PFSK-1 (cell line): ENCODE results near the gene FGF14.

Experiments used
- POLR2AphosphoS5 ChIP-seq: IDR thresholded peaks from 2 replicates; pipeline ENCODE4 v1.6.1; 2012; ENCODE audit warnings: low read depth, mild to moderate bottlenecking, control low read depth, low read length, moderate library complexity
- REST ChIP-seq, 2 experiments: IDR thresholded peaks; 2 replicates each; pipeline versions ENCODE4 v1.6.1 to v1.8.0; 2011 to 2012; ENCODE audit warnings: low read depth in 2 of 2, low read length in 2 of 2, control low read depth in 1 of 2, inconsistent platforms in 1 of 2, mild to moderate bottlenecking in 1 of 2, moderate library complexity in 1 of 2; ENCODE audit not compliant: insufficient read depth in 1 of 2
- SIN3A ChIP-seq: IDR thresholded peaks from 2 replicates; pipeline ENCODE4 v1.6.1; 2012; ENCODE audit warnings: mild to moderate bottlenecking, low read length, moderate library complexity, borderline replicate concordance; ENCODE audit not compliant: insufficient read depth
- TAF1 ChIP-seq: IDR thresholded peaks from 2 replicates; pipeline ENCODE4 v1.6.1; 2012; ENCODE audit warnings: low read length, control low read depth, borderline replicate concordance; ENCODE audit not compliant: insufficient read depth

DNA sequence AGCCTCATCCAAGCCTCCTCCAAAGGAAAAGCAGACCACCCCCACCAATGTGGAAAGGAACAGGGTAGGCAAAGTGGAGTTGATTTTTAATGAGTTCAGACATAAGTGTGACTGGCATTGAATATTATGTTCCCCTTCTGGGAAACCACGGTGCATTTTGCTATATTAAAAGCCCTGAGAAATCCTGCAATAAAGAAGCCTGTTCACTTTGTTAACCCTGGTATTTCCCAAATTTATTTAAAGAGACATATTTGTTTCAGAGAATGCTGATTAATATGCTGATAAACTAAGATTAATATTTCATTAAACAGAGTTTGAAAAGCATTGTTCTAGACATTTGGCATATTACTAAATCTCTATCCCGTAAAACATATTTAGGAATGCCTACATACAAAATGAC is 151.4 kb downstream of the FGF14 start:
- no peak for TF ChIP-seq TAF1
- TF ChIP-seq POLR2AphosphoS5, result no peak
- no peak for TF ChIP-seq SIN3A
- no peak for TF ChIP-seq REST (IDR thresholded peaks at IDR 0.05; ENCODE audit: insufficient read depth in 1 of 2, low read depth in 2 of 2, low read length in 2 of 2)
